Osteoblast (primary cell): ENCODE measurements around the gene ZIC4. TPM values are rescaled to one million over a fixed set of nuclear protein-coding genes. Genes with fewer than 3 reads are reported as not detected.

Source experiments
- DNase-seq: peaks from one replicate; pipeline ENCODE4 v3.0.0; 2011; ENCODE audit warnings: low spot score, mixed read lengths; ENCODE audit not compliant: insufficient read length; ENCODE audit errors: missing footprints
- H2AFZ ChIP-seq: 2 replicates; pipeline ENCODE4 v1.6.0; 2011; ENCODE audit warnings: mild to moderate bottlenecking, low read length
- H3K27ac ChIP-seq: 2 replicates; pipeline ENCODE4 v1.5.1; 2011; ENCODE audit warnings: mild to moderate bottlenecking, low read depth, low read length, moderate library complexity
- H3K27me3 ChIP-seq: 2 replicates; pipeline ENCODE4 v1.6.0; 2012; ENCODE audit warnings: mild to moderate bottlenecking, control low read depth, inconsistent platforms, low read length, moderate library complexity; ENCODE audit not compliant: insufficient read depth
- H3K36me3 ChIP-seq: 2 replicates; pipeline ENCODE4 v1.5.1; 2011; ENCODE audit warnings: mild to moderate bottlenecking, low read length, control low read depth, moderate library complexity; ENCODE audit not compliant: insufficient read depth
- H3K4me1 ChIP-seq: 2 replicates; pipeline ENCODE4 v1.5.1; 2011; ENCODE audit warnings: mild to moderate bottlenecking, low read length, control low read depth, moderate library complexity; ENCODE audit not compliant: insufficient read depth
- H3K4me2 ChIP-seq: 2 replicates; pipeline ENCODE4 v1.6.0; 2011; ENCODE audit warnings: mild to moderate bottlenecking, low read length; ENCODE audit not compliant: insufficient read depth
- H3K4me3 ChIP-seq: fragments of 200-600 bp; sonication (generic); 3 replicates; pipeline ENCODE4 v1.5.1; 2012; ENCODE audit warnings: mild to moderate bottlenecking, low read length, inconsistent platforms; ENCODE audit not compliant: insufficient read depth
- H3K79me2 ChIP-seq: 2 replicates; pipeline ENCODE4 v1.6.0; 2012; ENCODE audit warnings: mild to moderate bottlenecking, low read length, control low read depth, inconsistent platforms; ENCODE audit not compliant: insufficient read depth
- H3K9me3 ChIP-seq: 2 replicates; pipeline ENCODE4 v1.5.1; 2011; ENCODE audit warnings: low read depth, low read length, control low read depth
- H4K20me1 ChIP-seq: 2 replicates; pipeline ENCODE4 v1.6.0; 2012; ENCODE audit warnings: mild to moderate bottlenecking, low read length, control low read depth; ENCODE audit not compliant: insufficient read depth
- CTCF ChIP-seq: IDR thresholded peaks from 2 replicates; pipeline ENCODE4 v1.5.1; 2011; ENCODE audit warnings: mild to moderate bottlenecking, low read depth, low read length, moderate library complexity; ENCODE audit errors: extremely low read depth
- total RNA-seq: library from RNA; depleted of rRNA; stranded (reverse); fragments of >200 nt; gene quantifications from 2 replicates; pipeline ENCODE4 v1.2.3, GENCODE V29; 2012

ZIC4 gene
- total RNA-seq, 1 donor, result 0.72 TPM

DNA sequence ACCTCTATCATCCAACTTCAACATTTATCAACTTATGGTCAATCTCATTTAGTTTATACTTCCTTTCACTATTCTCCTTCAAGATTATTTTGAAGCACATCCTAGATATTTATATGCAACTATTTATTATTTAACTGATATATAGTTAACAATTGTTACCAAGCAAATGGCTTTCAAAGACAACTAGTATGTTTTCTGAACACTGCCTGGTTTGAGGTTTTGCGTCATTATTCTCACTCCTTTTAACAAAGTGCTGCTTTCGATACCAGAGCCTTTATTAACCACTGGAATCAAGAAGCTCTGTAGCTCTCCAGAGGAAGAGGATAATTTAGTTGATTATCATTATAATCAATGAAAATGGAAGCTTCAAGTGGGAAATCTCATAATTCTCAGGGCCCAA lies 22.4 kb upstream of the ZIC4 start:
- no peak for DNase-seq
- Histone ChIP-seq H4K20me1 (no peaks in the 10 kb centered on the region), H3K4me1 (no peaks in the 10 kb centered on the region), H2AFZ (no peak overlapping the region), H3K27me3 (peaks cover 34% of the 10 kb centered on the region), H3K4me2 (no peak overlapping the region), H3K36me3 (no peaks in the 10 kb centered on the region), H3K79me2 (no peaks in the 10 kb centered on the region), H3K9me3 (no peaks in the 10 kb centered on the region), H3K4me3 (no peak overlapping the region), H3K27ac (no peak overlapping the region)
- TF ChIP-seq CTCF, result no peak

DNA sequence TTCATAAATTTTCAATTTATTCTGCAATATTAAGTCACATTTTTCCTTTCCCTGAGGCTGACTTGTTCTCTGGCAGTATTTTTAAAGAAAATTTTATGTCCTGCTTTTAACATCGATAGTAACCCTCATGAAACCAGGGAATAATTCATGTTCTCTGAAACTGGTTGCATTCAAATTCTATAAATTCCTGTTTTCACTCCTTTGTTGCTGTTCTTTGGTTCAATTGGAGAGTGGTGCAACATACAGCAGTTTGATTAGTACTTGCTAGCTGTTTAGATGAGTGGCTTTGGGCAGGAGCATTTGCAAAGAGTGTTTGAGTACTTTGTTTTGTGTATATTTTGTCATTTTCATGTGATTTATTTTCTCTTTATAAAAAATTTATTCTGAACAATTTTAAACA lies 22.0 kb upstream of the ZIC4 start:
- Histone ChIP-seq H3K27ac (no peak overlapping the region), H4K20me1 (no peaks in the 10 kb centered on the region), H3K27me3 (peaks cover 38% of the 10 kb centered on the region), H3K36me3 (no peaks in the 10 kb centered on the region), H3K4me3 (no peak overlapping the region), H3K4me1 (no peaks in the 10 kb centered on the region), H3K4me2 (no peak overlapping the region), H3K79me2 (no peaks in the 10 kb centered on the region), H2AFZ (no peak overlapping the region), H3K9me3 (no peaks in the 10 kb centered on the region)
- DNase-seq, result no peak
- TF ChIP-seq CTCF, result no peak

DNA sequence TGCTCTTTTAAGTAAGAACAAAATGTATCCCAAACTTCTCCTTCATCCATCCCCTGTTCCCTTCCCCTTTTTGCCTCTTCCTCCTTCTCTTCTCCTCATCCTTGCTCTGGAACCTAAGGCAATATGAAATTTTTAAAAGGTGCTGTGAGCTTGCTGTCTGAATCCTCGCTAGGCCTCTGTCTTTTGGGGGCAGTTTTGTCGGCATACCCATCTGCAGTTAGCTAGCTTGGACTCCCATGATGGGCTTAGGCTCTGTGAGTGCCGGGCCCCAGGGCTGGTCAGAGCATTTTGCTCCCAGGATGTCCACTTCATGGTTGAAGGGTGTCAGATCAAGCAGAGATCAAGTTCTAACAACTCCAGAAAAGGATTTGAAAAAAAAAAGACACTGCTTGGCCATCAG lies 21.4 kb upstream of the ZIC4 start:
- Histone ChIP-seq H4K20me1 (no peaks in the 10 kb centered on the region), H3K9me3 (no peaks in the 10 kb centered on the region), H3K4me3 (no peak overlapping the region), H3K4me2 (no peak overlapping the region), H3K79me2 (no peaks in the 10 kb centered on the region), H3K27ac (no peak overlapping the region), H2AFZ (no peak overlapping the region), H3K27me3 (peaks cover 44% of the 10 kb centered on the region), H3K4me1 (no peaks in the 10 kb centered on the region), H3K36me3 (no peaks in the 10 kb centered on the region)
- TF ChIP-seq CTCF, result no peak
- DNase-seq, result no peak

- Histone ChIP-seq H3K4me1 (no peaks in the 10 kb centered on the region), H3K27ac (no peak overlapping the region)
- no peak for TF ChIP-seq CTCF
Observed at GRCh38 chr3:147426931-147427330, 20.6 kb upstream of the ZIC4 start.

More at GRCh38 chr3:147426931-147427330, 20.6 kb upstream of the ZIC4 start:
- no peaks in the 10 kb centered on the region for H3K9me3 ChIP-seq
- H2AFZ ChIP-seq, result no peak overlapping the region
- no peak overlapping the region for H3K4me2 ChIP-seq
- H3K4me3 ChIP-seq, result no peak overlapping the region
- H3K36me3 ChIP-seq, result no peaks in the 10 kb centered on the region
- peaks cover 52% of the 10 kb centered on the region for H3K27me3 ChIP-seq
- H3K79me2 ChIP-seq, result no peaks in the 10 kb centered on the region
- no peaks in the 10 kb centered on the region for H4K20me1 ChIP-seq
- DNase-seq, result no peak
